GM12892 (cell line): ENCODE results near the gene NAV2.

Experiments used
- DNase-seq: peaks from one replicate; pipeline ENCODE4 v3.0.0; 2011; ENCODE audit not compliant: insufficient read length
- FAIRE-seq: peaks from 2 replicates; lab custom pipeline; 2011; peaks lifted over from hg19 to GRCh38; lab: Jason Lieb, UNC
- POLR2A ChIP-seq: IDR thresholded peaks from 2 replicates; pipeline ENCODE4 v1.6.1; 2011; ENCODE audit warnings: low read depth, low read length, control low read depth
- POLR2AphosphoS5 ChIP-seq: IDR thresholded peaks from 2 replicates; pipeline ENCODE4 v1.6.1; 2011; ENCODE audit warnings: low read depth, low read length, control low read depth
- TAF1 ChIP-seq: IDR thresholded peaks from 2 replicates; pipeline ENCODE4 v1.6.1; 2011; ENCODE audit warnings: low read depth, mild to moderate bottlenecking, control low read depth, low read length, borderline replicate concordance

The NAV2 gene

DNA sequence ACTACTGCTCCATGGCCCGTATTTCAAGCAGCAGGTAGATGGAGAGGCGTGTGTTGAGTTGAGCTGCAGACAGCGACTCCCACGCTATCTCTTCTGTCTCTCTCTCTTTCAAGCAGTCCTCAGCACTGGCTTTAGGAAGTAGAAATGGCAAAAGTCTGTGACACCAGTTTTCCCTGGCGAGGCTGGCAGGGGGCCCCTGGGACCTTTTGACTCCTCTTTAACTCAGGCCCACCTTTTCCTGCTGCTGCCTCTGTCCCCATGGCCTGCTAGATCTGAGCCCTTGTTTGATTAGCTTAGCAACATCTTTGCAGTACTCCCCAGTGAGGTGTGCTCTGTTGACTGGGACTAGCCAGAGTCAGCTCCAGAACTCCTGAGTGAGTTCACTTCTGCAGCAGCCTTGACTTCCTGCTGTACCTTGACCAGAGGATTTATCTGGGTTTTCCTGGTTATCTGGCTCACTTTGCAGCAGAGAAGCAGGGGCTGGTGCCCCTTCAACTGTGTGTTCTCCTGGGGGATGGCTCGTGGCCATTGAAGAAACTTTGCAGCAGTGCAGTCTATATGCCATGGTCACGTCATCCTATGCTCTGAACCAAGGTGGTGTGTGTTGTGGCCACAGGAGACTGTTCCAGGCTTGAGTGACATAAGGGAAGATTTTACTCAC is 263.8 kb downstream of the NAV2 start:
- no peak for TF ChIP-seq POLR2AphosphoS5
- TF ChIP-seq POLR2A, result no peak
- TF ChIP-seq TAF1, result no peak
- DNase-seq (no peak), FAIRE-seq (no peak)

DNA sequence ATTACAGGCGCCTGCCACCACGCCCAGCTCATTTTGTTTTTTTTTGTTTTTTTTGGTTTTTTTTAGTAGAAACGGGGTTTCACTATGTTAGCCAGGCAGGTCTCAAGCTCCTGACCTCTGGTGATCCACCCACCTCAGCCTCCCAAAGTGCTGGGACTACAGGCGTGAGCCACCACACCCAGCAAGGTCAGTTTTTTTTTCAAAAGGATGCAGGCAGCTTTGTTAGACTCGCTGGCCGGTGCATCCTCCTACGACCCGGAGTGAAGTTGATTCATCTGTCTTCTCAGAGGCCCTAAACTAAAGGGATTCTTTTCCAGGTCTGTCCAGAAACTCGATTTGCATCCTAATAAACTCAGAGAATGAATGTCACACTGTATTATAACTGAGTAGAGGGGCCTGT is 265.3 kb downstream of the NAV2 start:
- FAIRE-seq (no peak), DNase-seq (no peak)
- TF ChIP-seq POLR2A (no peak), POLR2AphosphoS5 (no peak), TAF1 (no peak)

DNA sequence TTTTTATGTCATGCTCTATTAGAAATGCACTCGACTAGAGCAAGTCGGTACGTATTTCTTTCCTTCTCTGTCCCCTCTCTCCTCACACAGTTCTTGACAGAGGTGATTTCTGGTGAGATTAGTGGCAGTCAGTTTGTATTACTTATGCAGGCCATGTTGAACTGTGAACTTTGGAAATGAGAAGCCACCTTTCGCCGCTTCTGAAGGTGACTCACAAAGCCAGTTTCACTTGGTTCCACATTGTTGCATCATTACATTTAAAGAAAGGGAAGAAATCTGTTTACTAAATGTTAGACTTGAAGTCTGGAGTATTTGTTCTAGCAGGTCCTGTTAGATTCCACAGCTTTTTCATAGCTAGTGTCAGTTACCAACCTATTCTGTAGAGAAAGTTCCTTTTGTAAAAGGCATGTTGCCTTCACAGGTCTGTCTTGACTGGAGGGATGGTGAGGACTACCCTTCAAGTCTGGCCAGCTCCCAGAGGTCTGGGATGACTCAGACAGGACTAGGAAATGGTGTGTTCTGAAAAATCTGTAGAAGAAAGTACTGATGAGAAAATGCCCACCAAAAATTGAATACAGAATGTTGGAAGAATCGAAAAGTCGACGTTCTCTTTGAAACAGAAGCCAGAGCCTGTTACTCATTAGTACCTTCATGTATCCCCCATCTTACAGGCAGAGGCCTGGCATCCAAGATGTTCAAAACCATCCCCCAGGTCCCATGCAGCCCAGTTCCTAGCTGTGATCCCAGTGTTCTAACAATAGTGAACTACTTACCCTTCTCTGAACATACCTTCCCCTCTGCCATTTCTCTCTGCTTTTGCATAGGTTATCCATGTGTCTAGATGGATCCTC is 266.3 kb downstream of the NAV2 start:
- TF ChIP-seq POLR2AphosphoS5 (no peak), POLR2A (no peak), TAF1 (no peak)
- no peak for FAIRE-seq
- DNase-seq, result no peak

DNA sequence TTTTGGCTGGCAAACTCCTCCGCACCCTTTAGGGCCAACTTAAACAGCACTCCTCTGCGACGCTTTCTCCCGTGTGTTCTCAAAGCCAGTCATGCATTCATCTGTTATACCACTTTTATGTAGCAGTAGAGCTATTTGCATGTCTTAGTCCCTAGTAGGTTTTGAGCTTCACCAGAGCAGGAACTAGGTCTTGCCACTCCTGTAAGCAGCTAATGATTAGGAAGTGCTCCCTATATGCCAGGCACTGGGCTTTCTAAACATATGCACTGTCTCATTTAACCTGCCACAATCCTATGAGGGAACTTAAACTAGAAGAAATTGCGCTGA is 266.8 kb downstream of the NAV2 start:
- DNase-seq, result no peak
- no peak for FAIRE-seq
- TF ChIP-seq TAF1, result no peak
- TF ChIP-seq POLR2AphosphoS5, result no peak
- TF ChIP-seq POLR2A, result no peak

DNA sequence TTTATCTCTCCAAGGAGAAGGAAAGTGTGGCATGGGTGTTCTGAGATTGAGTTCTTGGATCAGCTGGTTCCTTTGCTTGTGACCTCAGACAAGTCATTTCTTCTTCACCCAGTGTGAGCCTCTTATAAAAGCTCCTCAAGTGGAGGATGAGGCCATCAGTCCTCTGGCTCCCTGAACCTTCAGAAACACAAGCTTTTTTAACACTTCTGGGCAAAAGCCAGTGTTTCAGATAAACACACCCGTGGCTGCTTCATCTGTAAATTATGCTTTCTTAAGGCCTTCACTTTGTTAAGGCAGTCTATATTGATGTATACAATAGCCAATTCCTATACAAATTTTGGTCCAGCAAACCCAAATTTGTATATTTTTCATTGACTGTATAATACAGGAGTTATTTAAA is 267.8 kb downstream of the NAV2 start:
- DNase-seq, result no peak
- no peak for TF ChIP-seq POLR2A
- TF ChIP-seq POLR2AphosphoS5, result no peak
- no peak for TF ChIP-seq TAF1
- no peak for FAIRE-seq

DNA sequence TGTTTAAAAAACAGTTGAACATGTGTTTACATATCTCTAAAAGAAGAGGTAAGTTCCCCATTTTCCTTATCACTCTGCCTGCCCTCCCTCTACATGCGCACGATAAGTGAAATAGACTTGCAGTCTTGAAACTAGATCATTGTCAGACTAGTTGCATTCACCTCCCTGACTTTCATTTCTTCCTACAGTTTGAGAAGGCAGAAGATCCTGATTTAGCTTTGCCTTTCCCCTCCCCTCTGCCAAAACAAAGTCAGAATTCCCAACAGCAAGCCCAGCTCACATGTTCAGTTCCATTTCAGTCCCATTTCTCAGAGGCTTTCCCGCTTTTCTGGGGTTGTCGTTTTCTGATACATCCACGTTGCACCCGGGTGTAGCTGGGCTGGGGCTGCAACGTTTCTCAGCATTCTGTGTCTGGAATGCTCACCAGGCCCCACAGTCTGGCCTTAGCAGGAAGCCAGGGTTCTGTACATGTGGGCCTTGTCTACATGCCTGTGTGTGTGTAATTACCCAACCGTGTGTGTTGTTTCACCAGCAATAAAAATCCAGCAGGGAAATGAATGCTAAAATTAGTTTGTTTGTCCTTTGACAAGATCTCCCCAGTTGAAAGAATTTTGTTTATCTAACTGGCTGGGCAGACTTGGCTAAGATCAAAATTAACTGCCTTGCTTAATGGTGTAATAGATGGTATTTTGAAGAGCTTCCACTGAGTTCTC is 268.5 kb downstream of the NAV2 start:
- DNase-seq, result no peak
- TF ChIP-seq POLR2A (no peak), TAF1 (no peak), POLR2AphosphoS5 (no peak)
- FAIRE-seq, result no peak

DNA sequence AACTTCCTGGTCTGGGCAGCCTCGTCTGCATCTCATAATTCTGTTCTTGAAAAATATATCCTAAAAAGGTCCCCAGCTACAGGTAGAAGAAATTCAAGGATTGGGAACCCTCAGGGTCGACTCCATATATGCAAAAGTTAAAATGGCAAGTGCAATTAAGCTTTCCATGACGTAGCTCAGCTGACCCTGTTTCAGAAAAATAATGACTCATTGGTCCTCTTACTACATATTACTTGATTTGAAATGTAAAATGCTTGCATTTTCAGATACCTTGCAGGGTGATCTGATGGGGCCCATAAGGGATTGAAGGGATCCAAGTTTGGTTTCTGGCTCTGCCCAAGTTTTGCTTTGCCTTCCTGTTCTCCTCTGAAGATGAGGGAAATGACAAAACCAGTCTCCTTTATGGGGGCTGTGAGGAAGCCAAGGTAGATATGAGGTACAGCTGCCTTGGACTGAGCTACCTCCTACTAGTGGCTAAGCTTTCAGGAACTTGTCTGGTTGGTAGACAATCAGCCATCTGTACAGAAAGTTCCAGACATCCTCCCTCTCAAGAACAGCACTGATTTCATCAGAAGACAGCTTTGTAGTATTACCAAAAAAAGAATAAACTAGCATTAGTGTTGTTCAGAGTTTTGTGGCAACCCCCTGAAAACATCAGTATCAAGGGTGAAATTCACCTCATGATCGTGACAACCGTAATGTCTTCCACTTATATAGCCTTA is 270.3 kb downstream of the NAV2 start:
- DNase-seq, result no peak
- FAIRE-seq, result no peak
- TF ChIP-seq POLR2A (no peak), POLR2AphosphoS5 (no peak), TAF1 (no peak)

DNA sequence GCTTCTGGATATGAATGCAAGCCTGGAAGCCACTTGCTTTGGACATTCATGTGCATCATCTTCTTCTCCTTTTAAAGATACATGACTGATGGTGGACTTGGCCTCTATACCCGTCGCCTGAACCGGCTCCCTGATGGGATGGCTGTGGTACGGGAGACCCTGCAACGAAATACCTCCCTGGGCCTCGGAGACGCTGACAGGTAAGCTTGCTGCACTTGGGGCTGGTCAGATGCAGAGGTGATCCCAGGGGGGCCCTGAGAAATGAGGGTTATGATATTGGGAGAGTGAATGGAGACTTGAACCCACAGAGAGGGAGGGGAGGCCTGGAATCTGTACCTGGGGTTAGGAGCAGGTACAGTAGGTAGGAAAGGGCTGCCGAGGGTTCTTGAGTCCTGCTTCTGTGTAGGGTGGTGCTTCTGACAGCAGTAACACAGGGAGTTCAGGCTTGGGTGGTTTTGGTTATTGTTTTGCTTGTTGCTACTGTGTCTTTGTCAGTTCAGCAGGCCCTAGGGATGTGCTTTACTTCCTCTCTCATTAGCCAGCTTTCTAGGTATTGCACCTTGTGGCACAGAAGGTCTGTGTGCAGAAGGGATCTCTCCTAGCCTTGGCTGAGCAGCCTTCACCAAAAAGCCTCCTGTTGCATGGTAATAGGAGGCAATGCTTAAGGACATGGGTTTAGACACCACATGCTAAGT is 271.6 kb downstream of the NAV2 start:
- FAIRE-seq (no peak), DNase-seq (no peak)
- no peak for TF ChIP-seq POLR2A
- no peak for TF ChIP-seq POLR2AphosphoS5
- no peak for TF ChIP-seq TAF1

DNA sequence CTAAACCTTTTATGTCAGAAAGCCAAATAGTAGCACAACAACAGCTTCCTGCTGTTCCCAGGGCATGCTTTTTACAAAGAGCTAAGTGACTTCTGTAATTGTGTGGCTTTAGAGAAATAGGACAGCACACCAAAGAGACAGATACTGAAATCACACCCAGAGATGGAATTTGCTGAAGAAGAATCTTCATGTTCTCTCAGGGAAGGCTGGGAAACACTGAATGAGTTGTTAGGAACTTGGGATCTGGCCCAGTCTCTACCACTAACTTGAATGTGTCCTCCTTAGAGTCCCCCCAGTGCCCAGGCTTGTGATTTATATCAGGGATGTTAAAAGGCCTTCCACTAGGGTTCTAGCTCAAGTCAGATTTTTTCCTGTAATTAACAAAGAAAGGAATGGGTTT is 272.5 kb downstream of the NAV2 start:
- FAIRE-seq (no peak), DNase-seq (no peak)
- no peak for TF ChIP-seq POLR2A
- TF ChIP-seq POLR2AphosphoS5, result no peak
- no peak for TF ChIP-seq TAF1

DNA sequence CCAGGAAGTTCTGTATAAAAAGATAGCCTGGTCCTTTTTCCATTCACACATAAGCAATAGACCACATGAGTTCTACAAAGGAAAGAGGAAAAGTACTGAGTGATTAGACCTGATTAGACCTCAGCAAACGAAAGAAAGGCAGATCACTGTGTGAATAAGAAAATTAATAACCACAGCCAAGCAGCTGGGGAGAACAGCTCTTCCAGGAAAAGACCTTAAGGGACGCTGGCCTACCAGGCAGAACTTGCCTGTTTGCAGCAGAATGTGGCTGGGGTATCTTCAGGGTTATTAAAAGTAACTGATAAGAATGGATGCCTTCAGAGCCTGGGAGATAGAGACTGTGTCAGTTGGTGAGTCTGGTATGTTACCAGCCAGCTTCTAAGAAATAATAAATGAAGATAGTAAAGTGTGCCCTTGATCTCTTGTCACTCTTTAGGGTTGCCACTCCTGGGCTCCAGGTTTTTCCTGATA is 274.7 kb downstream of the NAV2 start:
- TF ChIP-seq POLR2A (no peak), TAF1 (no peak), POLR2AphosphoS5 (no peak)
- DNase-seq (no peak), FAIRE-seq (no peak)

DNA sequence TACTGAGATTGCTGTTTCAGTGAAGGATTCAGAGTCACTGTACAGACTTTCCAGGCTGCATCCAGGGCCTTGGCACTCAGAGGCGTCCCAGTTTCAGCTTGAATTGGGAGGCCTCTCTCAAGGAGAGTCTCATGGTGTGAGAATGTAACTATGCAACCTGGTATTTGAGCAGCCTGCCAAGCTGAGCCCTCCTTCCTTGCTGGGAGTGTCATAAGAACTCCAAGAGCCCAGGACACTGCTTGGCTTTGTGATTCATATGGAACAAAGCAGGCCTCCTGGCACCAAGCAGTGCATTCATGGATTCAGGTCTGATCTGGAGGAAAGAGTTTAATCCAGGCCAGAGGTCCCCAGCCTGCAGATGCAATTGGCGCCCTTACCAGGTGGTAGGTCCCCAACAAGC is 276.0 kb downstream of the NAV2 start:
- no peak for TF ChIP-seq TAF1
- TF ChIP-seq POLR2A, result no peak
- TF ChIP-seq POLR2AphosphoS5, result no peak
- DNase-seq (no peak), FAIRE-seq (no peak)
